Lower leg skin (tissue), 3 donors: ENCODE results near the gene GALNT2.

Experiments used
- POLR2A ChIP-seq, 2 donors: fragments of 450-650 bp; IDR thresholded peaks; one replicate each; pipeline ENCODE4 v1.6.1; 2016 to 2017; ENCODE audit warnings: antibody characterized with exemption in 2 of 2, mild to moderate bottlenecking in 1 of 2, moderate library complexity in 1 of 2
- TF ChIP-seq, protein P1 (sequence below), 3 donors: fragments of 450-650 bp; IDR thresholded peaks; one replicate each; pipeline ENCODE4 v1.5.1; 2016; ENCODE audit warnings: antibody characterized with exemption in 3 of 3, mild to moderate bottlenecking in 3 of 3, moderate library complexity in 2 of 3

DNA sequence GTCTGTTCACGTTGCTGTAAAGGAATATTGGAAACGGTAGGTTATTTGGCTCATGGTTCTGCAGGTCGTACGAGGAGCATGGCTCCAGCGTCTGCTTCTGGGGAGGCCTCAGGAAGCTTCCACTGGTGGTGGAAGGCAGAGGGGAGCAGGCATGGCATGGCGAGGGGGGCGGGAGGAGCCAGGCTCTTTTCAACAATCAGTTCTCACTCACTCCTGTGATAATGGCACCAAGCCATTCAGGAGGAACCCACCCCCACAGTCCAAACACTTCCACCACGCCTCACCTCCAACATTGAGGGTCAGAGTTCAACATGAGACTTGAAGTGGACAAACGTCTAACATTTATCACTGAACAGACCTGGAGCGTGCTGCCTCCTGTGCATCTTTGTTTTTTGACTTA is 217.9 kb downstream of the GALNT2 start:
- TF ChIP-seq POLR2A (IDR thresholded peaks at IDR 0.05) = no peak
- TF ChIP-seq, protein P1, sequence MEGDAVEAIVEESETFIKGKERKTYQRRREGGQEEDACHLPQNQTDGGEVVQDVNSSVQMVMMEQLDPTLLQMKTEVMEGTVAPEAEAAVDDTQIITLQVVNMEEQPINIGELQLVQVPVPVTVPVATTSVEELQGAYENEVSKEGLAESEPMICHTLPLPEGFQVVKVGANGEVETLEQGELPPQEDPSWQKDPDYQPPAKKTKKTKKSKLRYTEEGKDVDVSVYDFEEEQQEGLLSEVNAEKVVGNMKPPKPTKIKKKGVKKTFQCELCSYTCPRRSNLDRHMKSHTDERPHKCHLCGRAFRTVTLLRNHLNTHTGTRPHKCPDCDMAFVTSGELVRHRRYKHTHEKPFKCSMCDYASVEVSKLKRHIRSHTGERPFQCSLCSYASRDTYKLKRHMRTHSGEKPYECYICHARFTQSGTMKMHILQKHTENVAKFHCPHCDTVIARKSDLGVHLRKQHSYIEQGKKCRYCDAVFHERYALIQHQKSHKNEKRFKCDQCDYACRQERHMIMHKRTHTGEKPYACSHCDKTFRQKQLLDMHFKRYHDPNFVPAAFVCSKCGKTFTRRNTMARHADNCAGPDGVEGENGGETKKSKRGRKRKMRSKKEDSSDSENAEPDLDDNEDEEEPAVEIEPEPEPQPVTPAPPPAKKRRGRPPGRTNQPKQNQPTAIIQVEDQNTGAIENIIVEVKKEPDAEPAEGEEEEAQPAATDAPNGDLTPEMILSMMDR (IDR thresholded peaks at IDR 0.05) = no peak
